Measurements from ENCODE around the gene SMOC2. TPM values are rescaled to one million over a fixed set of nuclear protein-coding genes. Genes with fewer than 3 reads are reported as not detected.

SMOC2 gene
- polyA plus RNA-seq, 1 of the 3 experiments (the other 2 are of a cell fraction) = not detected

- no peak for TF ChIP-seq FOXJ3 (CRISPR knock-in tag; IDR thresholded peaks at IDR 0.05)
- TF ChIP-seq RAD21 (IDR thresholded peaks at IDR 0.05; ENCODE audit: low read length) = no peak
- TF ChIP-seq, protein P1, sequence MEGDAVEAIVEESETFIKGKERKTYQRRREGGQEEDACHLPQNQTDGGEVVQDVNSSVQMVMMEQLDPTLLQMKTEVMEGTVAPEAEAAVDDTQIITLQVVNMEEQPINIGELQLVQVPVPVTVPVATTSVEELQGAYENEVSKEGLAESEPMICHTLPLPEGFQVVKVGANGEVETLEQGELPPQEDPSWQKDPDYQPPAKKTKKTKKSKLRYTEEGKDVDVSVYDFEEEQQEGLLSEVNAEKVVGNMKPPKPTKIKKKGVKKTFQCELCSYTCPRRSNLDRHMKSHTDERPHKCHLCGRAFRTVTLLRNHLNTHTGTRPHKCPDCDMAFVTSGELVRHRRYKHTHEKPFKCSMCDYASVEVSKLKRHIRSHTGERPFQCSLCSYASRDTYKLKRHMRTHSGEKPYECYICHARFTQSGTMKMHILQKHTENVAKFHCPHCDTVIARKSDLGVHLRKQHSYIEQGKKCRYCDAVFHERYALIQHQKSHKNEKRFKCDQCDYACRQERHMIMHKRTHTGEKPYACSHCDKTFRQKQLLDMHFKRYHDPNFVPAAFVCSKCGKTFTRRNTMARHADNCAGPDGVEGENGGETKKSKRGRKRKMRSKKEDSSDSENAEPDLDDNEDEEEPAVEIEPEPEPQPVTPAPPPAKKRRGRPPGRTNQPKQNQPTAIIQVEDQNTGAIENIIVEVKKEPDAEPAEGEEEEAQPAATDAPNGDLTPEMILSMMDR (IDR thresholded peaks at IDR 0.05) = no peak
- TF ChIP-seq FOSL2 (IDR thresholded peaks at IDR 0.05; ENCODE audit: borderline replicate concordance, low read depth) = no peak
- no peak for TF ChIP-seq MXI1 (IDR thresholded peaks at IDR 0.05; ENCODE audit: low read depth, low read length)
- TF ChIP-seq ELF1 (IDR thresholded peaks at IDR 0.05) = no peak
- TF ChIP-seq JUND (IDR thresholded peaks at IDR 0.05) = no peak
- no peak for TF ChIP-seq USF1 (IDR thresholded peaks at IDR 0.05; ENCODE audit: borderline replicate concordance, low read depth)
- TF ChIP-seq EZH2phosphoT487 (IDR thresholded peaks at IDR 0.05; ENCODE audit: borderline replicate concordance, low read depth) = no peak
- no peak for TF ChIP-seq GATA2 (CRISPR knock-in tag; IDR thresholded peaks at IDR 0.05)
- TF ChIP-seq NRF1 (IDR thresholded peaks at IDR 0.05; ENCODE audit: low read depth, low read length) = no peak
- TF ChIP-seq TCF12 (IDR thresholded peaks at IDR 0.05) = no peak
- TF ChIP-seq TEAD4 (IDR thresholded peaks at IDR 0.05; ENCODE audit: borderline replicate concordance, insufficient read depth) = no peak
- Histone ChIP-seq H3K9ac (no peak overlapping the region), H2AFZ (ENCODE audit: low read depth) (no peak overlapping the region), H3K9me2 (no peaks in the 10 kb centered on the region), H3K36me3 (replicated peaks in 1 of 2; ENCODE audit: control insufficient read depth in 1 of 2, insufficient read depth in 2 of 2, low read length in 1 of 2) (no peaks in the 10 kb centered on the region), H3K9me3 (no peaks in the 10 kb centered on the region), H3K27me3 (ENCODE audit: insufficient read depth) (no peaks in the 10 kb centered on the region), H3K4me2 (no peak overlapping the region), H3K4me3 (ENCODE audit: low read depth in 2 of 2, low read length in 1 of 2) (no peak overlapping the region), H4K20me1 (ENCODE audit: insufficient read depth) (no peaks in the 10 kb centered on the region), H3K4me1 (ENCODE audit: control insufficient read depth in 1 of 2, insufficient read depth in 2 of 2, low read depth in 1 of 2, low read length in 1 of 2) (no peaks in the 10 kb centered on the region), H3K27ac (ENCODE audit: low read depth in 2 of 2, low read length in 1 of 2) (no peak overlapping the region), H3K79me2 (ENCODE audit: insufficient read depth) (no peaks in the 10 kb centered on the region), H3F3A (replicated peaks; ENCODE audit: insufficient read depth) (no peaks in the 10 kb centered on the region)
- DNase-seq = no peak
- CTCF ChIA-PET = interaction anchor here (1.1 kb wide), 1 partner anchor 121 kb away, joined by 4 read pairs; no protein-coding TSS in a partner anchor
- WGBS (ENCODE audit: low lambda C conversion rate) = 39% methylated on average over 7 of the region's 10 CpGs
- POLR2A ChIA-PET = no interaction called here
Measured at GRCh38 chr6:168590406-168590805, 149.4 kb downstream of the SMOC2 start.

DNA sequence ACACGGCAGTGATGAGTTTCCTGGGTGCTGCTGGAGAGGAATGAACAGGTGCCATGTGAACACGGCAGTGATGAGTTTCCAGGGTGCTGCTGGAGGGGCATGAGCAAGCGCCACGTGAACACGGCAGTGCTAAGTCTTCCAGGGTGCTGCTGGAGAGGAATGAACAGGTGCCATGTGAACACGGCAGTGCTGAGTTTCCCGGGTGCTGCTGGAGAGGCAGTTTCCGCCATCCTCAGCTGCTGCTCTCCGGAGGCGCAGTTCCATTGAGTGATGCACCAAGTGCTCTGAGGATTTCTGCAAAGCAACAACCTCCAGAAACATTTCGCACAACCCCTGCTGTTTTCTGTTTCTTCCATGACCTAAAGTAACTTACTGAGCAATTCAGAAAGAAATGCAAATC lies 155.4 kb downstream of the SMOC2 start:
- Histone ChIP-seq H4K20me1 (ENCODE audit: insufficient read depth) (no peaks in the 10 kb centered on the region), H3K9ac (no peak overlapping the region), H3K4me2 (no peak overlapping the region), H3K4me3 (ENCODE audit: low read depth in 2 of 2, low read length in 1 of 2) (no peak overlapping the region), H2AFZ (ENCODE audit: low read depth) (no peak overlapping the region), H3K36me3 (replicated peaks in 1 of 2; ENCODE audit: control insufficient read depth in 1 of 2, insufficient read depth in 2 of 2, low read length in 1 of 2) (no peaks in the 10 kb centered on the region), H3K27me3 (ENCODE audit: insufficient read depth) (no peaks in the 10 kb centered on the region), H3K9me2 (no peaks in the 10 kb centered on the region), H3K4me1 (ENCODE audit: control insufficient read depth in 1 of 2, insufficient read depth in 2 of 2, low read depth in 1 of 2, low read length in 1 of 2) (no peaks in the 10 kb centered on the region; a peak in 1 of 4 replicates), H3F3A (replicated peaks; ENCODE audit: insufficient read depth) (no peaks in the 10 kb centered on the region), H3K79me2 (ENCODE audit: insufficient read depth) (no peaks in the 10 kb centered on the region), H3K27ac (ENCODE audit: low read depth in 2 of 2, low read length in 1 of 2) (no peak overlapping the region), H3K9me3 (no peaks in the 10 kb centered on the region)
- no peak for DNase-seq
- whole genome bisulfite sequencing (ENCODE audit: low lambda C conversion rate) = 18% methylated on average over 11 of the region's 11 CpGs
- CTCF ChIA-PET = no interaction called here
- POLR2A ChIA-PET = no interaction called here
- TF ChIP-seq FOSL2 (IDR thresholded peaks at IDR 0.05; ENCODE audit: borderline replicate concordance, low read depth) = no peak
- TF ChIP-seq SIN3A (IDR thresholded peaks at IDR 0.05; ENCODE audit: borderline replicate concordance, low read depth, low read length) = no peak
- TF ChIP-seq RXRA (IDR thresholded peaks at IDR 0.05; ENCODE audit: borderline replicate concordance, low read depth) = no peak
- TF ChIP-seq TAF1 (IDR thresholded peaks at IDR 0.05; ENCODE audit: borderline replicate concordance, low read depth, low read length) = no peak
- no peak for TF ChIP-seq RAD21 (IDR thresholded peaks at IDR 0.05; ENCODE audit: low read length)
- TF ChIP-seq, protein P2, sequence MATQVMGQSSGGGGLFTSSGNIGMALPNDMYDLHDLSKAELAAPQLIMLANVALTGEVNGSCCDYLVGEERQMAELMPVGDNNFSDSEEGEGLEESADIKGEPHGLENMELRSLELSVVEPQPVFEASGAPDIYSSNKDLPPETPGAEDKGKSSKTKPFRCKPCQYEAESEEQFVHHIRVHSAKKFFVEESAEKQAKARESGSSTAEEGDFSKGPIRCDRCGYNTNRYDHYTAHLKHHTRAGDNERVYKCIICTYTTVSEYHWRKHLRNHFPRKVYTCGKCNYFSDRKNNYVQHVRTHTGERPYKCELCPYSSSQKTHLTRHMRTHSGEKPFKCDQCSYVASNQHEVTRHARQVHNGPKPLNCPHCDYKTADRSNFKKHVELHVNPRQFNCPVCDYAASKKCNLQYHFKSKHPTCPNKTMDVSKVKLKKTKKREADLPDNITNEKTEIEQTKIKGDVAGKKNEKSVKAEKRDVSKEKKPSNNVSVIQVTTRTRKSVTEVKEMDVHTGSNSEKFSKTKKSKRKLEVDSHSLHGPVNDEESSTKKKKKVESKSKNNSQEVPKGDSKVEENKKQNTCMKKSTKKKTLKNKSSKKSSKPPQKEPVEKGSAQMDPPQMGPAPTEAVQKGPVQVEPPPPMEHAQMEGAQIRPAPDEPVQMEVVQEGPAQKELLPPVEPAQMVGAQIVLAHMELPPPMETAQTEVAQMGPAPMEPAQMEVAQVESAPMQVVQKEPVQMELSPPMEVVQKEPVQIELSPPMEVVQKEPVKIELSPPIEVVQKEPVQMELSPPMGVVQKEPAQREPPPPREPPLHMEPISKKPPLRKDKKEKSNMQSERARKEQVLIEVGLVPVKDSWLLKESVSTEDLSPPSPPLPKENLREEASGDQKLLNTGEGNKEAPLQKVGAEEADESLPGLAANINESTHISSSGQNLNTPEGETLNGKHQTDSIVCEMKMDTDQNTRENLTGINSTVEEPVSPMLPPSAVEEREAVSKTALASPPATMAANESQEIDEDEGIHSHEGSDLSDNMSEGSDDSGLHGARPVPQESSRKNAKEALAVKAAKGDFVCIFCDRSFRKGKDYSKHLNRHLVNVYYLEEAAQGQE (IDR thresholded peaks at IDR 0.05; ENCODE audit: low read depth, low read length) = no peak
- no peak for TF ChIP-seq SMC3 (IDR thresholded peaks at IDR 0.05; ENCODE audit: low read depth, low read length)
- no peak for TF ChIP-seq ZBTB33 (IDR thresholded peaks at IDR 0.05; ENCODE audit: borderline replicate concordance, low read depth)
- TF ChIP-seq USF1 (IDR thresholded peaks at IDR 0.05; ENCODE audit: borderline replicate concordance, low read depth) = no peak
